HG03520 (cell line): ENCODE measurements around the gene DPM3.
"Not testable (repeated sequence)": the region's sequence is repeated elsewhere in the genome, so short reads cannot be mapped to it uniquely, and the experiment has no call there.

Source experiments
- ATAC-seq: cut with Tn5 transposase; IDR thresholded peaks from one replicate; pipeline ENCODE4 v1.9.1; 2021; ENCODE audit warnings: mild to moderate bottlenecking, moderate library complexity; ENCODE audit not compliant: unreplicated experiment

Gene DPM3

GRCh38 chr1:155175927-155176371 is 35.6 kb upstream of the DPM3 start:
- ATAC-seq, result no peak

- no peak for ATAC-seq
Observed at GRCh38 chr1:155175281-155175926, 35.1 kb upstream of the DPM3 start.

- no peak for ATAC-seq
Observed at GRCh38 chr1:155174324-155175280, 34.3 kb upstream of the DPM3 start.

- ATAC-seq, result no peak
Observed at GRCh38 chr1:155173478-155174323, 33.4 kb upstream of the DPM3 start, which contains the start of gene TRIM46. TRIM46 (plus strand) TSS chr1:155173849; CDS start chr1:155173967, 118 bp downstream.

GRCh38 chr1:155172732-155173477 is 32.6 kb upstream of the DPM3 start, which contains the start of gene KRTCAP2:
KRTCAP2 (minus strand) TSS chr1:155173304; CDS start chr1:155173224, 80 bp downstream.
- peak; percentile 58 for ATAC-seq

- ATAC-seq, result peak; percentile 10
Observed at GRCh38 chr1:155171836-155172731, 31.8 kb upstream of the DPM3 start.

- no peak for ATAC-seq
Observed at GRCh38 chr1:155170806-155171205, 30.5 kb upstream of the DPM3 start.

GRCh38 chr1:155170101-155170785 is 29.9 kb upstream of the DPM3 start:
- no peak for ATAC-seq

- no peak for ATAC-seq
Observed at GRCh38 chr1:155169541-155169940, 29.2 kb upstream of the DPM3 start.

GRCh38 chr1:155168456-155169210 is 28.3 kb upstream of the DPM3 start:
- ATAC-seq, result no peak

- not testable (repeated sequence) for ATAC-seq
Observed at GRCh38 chr1:155168105-155168445, 27.7 kb upstream of the DPM3 start.

GRCh38 chr1:155167166-155168104 is 27.1 kb upstream of the DPM3 start:
- ATAC-seq, result peak; percentile 62

- ATAC-seq, result no peak
Observed at GRCh38 chr1:155166471-155167165, 26.3 kb upstream of the DPM3 start.

- ATAC-seq, result no peak
Observed at GRCh38 chr1:155166051-155166470, 25.7 kb upstream of the DPM3 start.

GRCh38 chr1:155164625-155165024 is 24.3 kb upstream of the DPM3 start:
- ATAC-seq, result not testable (repeated sequence)

GRCh38 chr1:155163785-155164184 is 23.5 kb upstream of the DPM3 start:
- ATAC-seq, result not testable (repeated sequence)
